Smooth muscle cell (in vitro differentiated cells): ENCODE measurements around the gene KBTBD13. TPM values are rescaled to one million over a fixed set of nuclear protein-coding genes. Genes with fewer than 3 reads are reported as not detected.

Experiments used
- DNase-seq: peaks from one replicate; lab custom pipeline; 2025; ENCODE audit not compliant: unreplicated experiment; lab: John Stamatoyannopoulos, UW
- H2AFZ ChIP-seq: fragments of 200-600 bp; sonication (generic); 2 replicates; pipeline ENCODE4 v1.6.0; 2016; ENCODE audit warnings: antibody characterized with exemption, low read depth, mild to moderate bottlenecking
- H3F3A ChIP-seq: fragments of 200-600 bp; sonication (generic); 2 replicates; pipeline ENCODE4 v1.6.0; 2017; ENCODE audit warnings: antibody characterized with exemption, low read depth
- H3K27ac ChIP-seq: fragments of 200-600 bp; sonication (generic); 2 replicates; pipeline ENCODE4 v1.5.1; 2016; ENCODE audit warnings: low read depth, mild to moderate bottlenecking
- H3K27me3 ChIP-seq: fragments of 200-600 bp; sonication (generic); 2 replicates; pipeline ENCODE4 v1.6.1; 2016; ENCODE audit warnings: low read depth, mild to moderate bottlenecking
- H3K36me3 ChIP-seq: fragments of 200-600 bp; sonication (generic); 2 replicates; pipeline ENCODE4 v1.5.1; 2016; ENCODE audit warnings: low read depth
- H3K4me1 ChIP-seq: fragments of 200-600 bp; sonication (generic); 2 replicates; pipeline ENCODE4 v1.5.1; 2016; ENCODE audit warnings: low read depth
- H3K4me2 ChIP-seq: fragments of 200-600 bp; sonication (generic); 2 replicates; pipeline ENCODE4 v1.6.0; 2016; ENCODE audit warnings: mild to moderate bottlenecking
- H3K4me3 ChIP-seq: fragments of 200-600 bp; sonication (generic); 2 replicates; pipeline ENCODE4 v1.5.1; 2016; ENCODE audit warnings: mild to moderate bottlenecking
- H3K79me2 ChIP-seq: fragments of 200-600 bp; sonication (generic); 2 replicates; pipeline ENCODE4 v1.6.0; 2016; ENCODE audit warnings: low read depth, mild to moderate bottlenecking
- H3K9ac ChIP-seq: fragments of 200-600 bp; sonication (generic); 2 replicates; pipeline ENCODE4 v1.6.0; 2016; ENCODE audit warnings: low read depth
- H3K9me3 ChIP-seq: fragments of 200-600 bp; sonication (generic); replicated peaks from 2 replicates; pipeline ENCODE4 v1.5.1; 2016; ENCODE audit warnings: low read depth
- H4K20me1 ChIP-seq: fragments of 200-600 bp; sonication (generic); 2 replicates; pipeline ENCODE4 v1.6.0; 2016; ENCODE audit warnings: low read depth
- WGBS: methylation state at CpG from one replicate; pipeline ENCODE4 v1.1.7; 2016; ENCODE audit warnings: low lambda C conversion rate; 5-methylcytosine and 5-hydroxymethylcytosine counted together
- polyA plus RNA-seq: library from polyadenylated mRNA; unstranded; fragments of >200 nt; fragmentation: Nextera tagmentation; extraction: Ambion mirVana; gene quantifications from 2 replicates; pipeline ENCODE4 v1.2.1, GENCODE V29; 2016
- total RNA-seq: library from RNA; depleted of rRNA; stranded (reverse); fragments of >200 nt; gene quantifications from 2 replicates; pipeline ENCODE4 v1.2.3, GENCODE V29; 2014
- TF ChIP-seq, protein P1 (sequence below): fragments of 200-600 bp; sonication (generic); IDR thresholded peaks from 2 replicates; pipeline ENCODE4 v1.5.1; 2017; ENCODE audit warnings: borderline replicate concordance, mild to moderate bottlenecking, antibody characterized with exemption; ENCODE audit not compliant: insufficient read depth, poor library complexity, severe bottlenecking

Gene KBTBD13
- total and polyA plus RNA-seq, 2 experiments from 2014 or later: 0.11 TPM; not detected in 1

DNA sequence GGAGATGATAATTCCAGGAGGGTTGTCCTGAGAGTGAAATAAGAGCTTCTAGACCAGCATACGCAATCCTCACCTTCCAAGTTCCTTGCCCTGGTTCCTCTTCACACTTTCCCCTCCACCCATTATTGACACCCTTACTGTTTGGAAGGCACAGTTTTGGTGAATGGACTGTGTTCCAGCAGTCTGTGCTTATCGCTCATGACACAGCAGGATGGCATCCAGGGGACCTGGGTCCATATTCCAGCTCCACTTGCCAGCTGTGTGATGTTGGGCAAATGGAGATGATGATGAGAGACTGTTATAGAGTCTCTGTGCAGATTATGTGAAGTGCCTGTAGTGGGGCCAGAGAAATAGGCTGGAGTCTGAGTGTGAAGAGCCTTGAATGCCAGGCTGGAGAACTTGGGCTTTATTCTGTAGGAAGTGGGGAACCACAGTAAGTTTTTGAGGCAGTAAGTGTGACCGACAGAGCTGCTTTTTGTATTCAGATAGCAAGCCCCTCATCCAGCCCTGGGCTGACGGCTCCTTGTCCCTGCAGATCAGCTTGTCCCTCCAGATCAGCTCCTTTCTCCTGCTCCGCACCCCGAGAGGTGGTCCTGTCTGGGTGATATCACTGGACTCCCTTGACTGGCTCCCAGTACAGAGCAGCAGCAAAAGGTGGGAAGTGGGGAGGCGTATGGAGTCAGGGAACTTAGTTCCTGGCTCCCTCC lies 8.1 kb downstream of the KBTBD13 start:
- Histone ChIP-seq H3K36me3 (no peaks in the 10 kb centered on the region), H3K4me2 (no peak overlapping the region), H4K20me1 (no peaks in the 10 kb centered on the region), H3K27ac (no peak overlapping the region), H3K9me3 (no peaks in the 10 kb centered on the region), H3K4me3 (no peak overlapping the region), H3K79me2 (no peaks in the 10 kb centered on the region), H3K9ac (no peak overlapping the region), H3K27me3 (no peaks in the 10 kb centered on the region), H3K4me1 (peaks cover 38% of the 10 kb centered on the region), H2AFZ (no peak overlapping the region), H3F3A (no peaks in the 10 kb centered on the region)
- DNase-seq: no peak
- TF ChIP-seq, protein P1, sequence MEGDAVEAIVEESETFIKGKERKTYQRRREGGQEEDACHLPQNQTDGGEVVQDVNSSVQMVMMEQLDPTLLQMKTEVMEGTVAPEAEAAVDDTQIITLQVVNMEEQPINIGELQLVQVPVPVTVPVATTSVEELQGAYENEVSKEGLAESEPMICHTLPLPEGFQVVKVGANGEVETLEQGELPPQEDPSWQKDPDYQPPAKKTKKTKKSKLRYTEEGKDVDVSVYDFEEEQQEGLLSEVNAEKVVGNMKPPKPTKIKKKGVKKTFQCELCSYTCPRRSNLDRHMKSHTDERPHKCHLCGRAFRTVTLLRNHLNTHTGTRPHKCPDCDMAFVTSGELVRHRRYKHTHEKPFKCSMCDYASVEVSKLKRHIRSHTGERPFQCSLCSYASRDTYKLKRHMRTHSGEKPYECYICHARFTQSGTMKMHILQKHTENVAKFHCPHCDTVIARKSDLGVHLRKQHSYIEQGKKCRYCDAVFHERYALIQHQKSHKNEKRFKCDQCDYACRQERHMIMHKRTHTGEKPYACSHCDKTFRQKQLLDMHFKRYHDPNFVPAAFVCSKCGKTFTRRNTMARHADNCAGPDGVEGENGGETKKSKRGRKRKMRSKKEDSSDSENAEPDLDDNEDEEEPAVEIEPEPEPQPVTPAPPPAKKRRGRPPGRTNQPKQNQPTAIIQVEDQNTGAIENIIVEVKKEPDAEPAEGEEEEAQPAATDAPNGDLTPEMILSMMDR: no peak
- 96% methylated on average over 7 of the region's 7 CpGs for WGBS

GRCh38 chr15:65085207-65085753 lies 8.7 kb downstream of the KBTBD13 start:
- 81% methylated on average over 8 of the region's 8 CpGs for WGBS
- TF ChIP-seq, protein P1: no peak
- Histone ChIP-seq H3K9ac (no peak overlapping the region), H3F3A (no peaks in the 10 kb centered on the region), H2AFZ (no peak overlapping the region), H3K27ac (no peak overlapping the region), H3K27me3 (no peaks in the 10 kb centered on the region), H3K9me3 (no peaks in the 10 kb centered on the region), H3K4me1 (peaks cover 38% of the 10 kb centered on the region), H3K4me2 (no peak overlapping the region), H3K36me3 (no peaks in the 10 kb centered on the region), H3K79me2 (no peaks in the 10 kb centered on the region), H3K4me3 (no peak overlapping the region), H4K20me1 (no peaks in the 10 kb centered on the region)
- DNase-seq: no peak

- Histone ChIP-seq H3K79me2 (no peaks in the 10 kb centered on the region), H3K27me3 (no peaks in the 10 kb centered on the region), H3K4me2 (no peak overlapping the region), H3K36me3 (no peaks in the 10 kb centered on the region), H3F3A (no peaks in the 10 kb centered on the region), H3K27ac (no peak overlapping the region), H3K9ac (no peak overlapping the region), H2AFZ (no peak overlapping the region), H4K20me1 (no peaks in the 10 kb centered on the region), H3K4me1 (peaks cover 38% of the 10 kb centered on the region), H3K4me3 (no peak overlapping the region), H3K9me3 (no peaks in the 10 kb centered on the region)
- TF ChIP-seq, protein P1: peak; percentile 33
- DNase-seq: no peak
- 85% methylated on average over 6 of the region's 6 CpGs for WGBS
Observed at GRCh38 chr15:65085990-65086679, 9.6 kb downstream of the KBTBD13 start.
